Parathyroid adenoma (tissue), 2 donors: ENCODE measurements around the gene PNKP.

Experiments used
- H2AFZ ChIP-seq: fragments of 300-600 bp; sonication (generic); one replicate; pipeline ENCODE4 v1.7.0; 2017; ENCODE audit warnings: antibody characterized with exemption, mild to moderate bottlenecking
- H3K27ac ChIP-seq: fragments of 300-600 bp; sonication (generic); one replicate; pipeline ENCODE4 v1.7.0; 2017
- H3K27me3 ChIP-seq: fragments of 300-600 bp; sonication (generic); one replicate; pipeline ENCODE4 v1.7.0; 2017; ENCODE audit warnings: low read length; ENCODE audit not compliant: control insufficient read depth, insufficient read depth
- H3K36me3 ChIP-seq: fragments of 300-600 bp; sonication (generic); one replicate; pipeline ENCODE4 v1.7.0; 2017; ENCODE audit warnings: low read length; ENCODE audit not compliant: control insufficient read depth, insufficient read depth
- H3K4me1 ChIP-seq: fragments of 300-600 bp; sonication (generic); one replicate; pipeline ENCODE4 v1.7.0; 2017; ENCODE audit warnings: control low read depth
- H3K4me2 ChIP-seq: fragments of 300-600 bp; sonication (generic); one replicate; pipeline ENCODE4 v1.7.0; 2017; ENCODE audit warnings: low read length
- H3K4me3 ChIP-seq: fragments of 300-600 bp; sonication (generic); one replicate; pipeline ENCODE4 v1.7.0; 2017; ENCODE audit warnings: low read depth, low read length
- H3K79me2 ChIP-seq: fragments of 300-600 bp; sonication (generic); one replicate; pipeline ENCODE4 v1.7.0; 2017; ENCODE audit warnings: control low read depth
- H3K9ac ChIP-seq: fragments of 300-600 bp; sonication (generic); one replicate; pipeline ENCODE4 v1.7.0; 2017; ENCODE audit warnings: mild to moderate bottlenecking
- H3K9me3 ChIP-seq: fragments of 300-600 bp; sonication (generic); one replicate; pipeline ENCODE4 v1.7.0; 2017; ENCODE audit warnings: low read length; ENCODE audit not compliant: control insufficient read depth
- CTCF ChIP-seq: fragments of 300-600 bp; sonication (generic); IDR thresholded peaks from one replicate; pipeline ENCODE4 v1.7.0; 2017; ENCODE audit warnings: antibody characterized with exemption, mild to moderate bottlenecking
- donor health status: primary hyperparathyroidism.

PNKP gene

DNA sequence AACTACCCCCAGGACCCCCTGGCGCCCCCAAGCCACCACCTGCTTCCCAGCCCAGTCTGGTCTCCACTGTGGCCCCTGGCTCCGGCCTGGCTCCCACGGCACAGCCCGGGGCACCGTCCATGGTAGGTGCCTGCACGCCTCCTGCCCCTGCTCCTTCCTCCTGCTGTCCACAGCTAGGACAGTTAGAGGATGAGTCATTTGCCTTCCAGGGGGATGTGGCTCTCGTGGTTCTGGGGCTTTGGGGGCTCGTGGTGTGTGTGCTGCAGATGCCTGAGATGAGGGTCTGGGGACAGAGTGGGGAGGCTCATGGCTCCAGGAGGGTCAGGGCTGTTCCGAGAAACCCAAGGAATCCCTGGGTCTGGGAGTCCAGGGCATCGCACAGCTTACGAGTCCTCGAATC, 36.6 kb downstream of the PNKP start:
- TF ChIP-seq CTCF = no peak
- Histone ChIP-seq H3K27me3 (no peaks in the 10 kb centered on the region), H3K9ac (no peak overlapping the region), H3K4me2 (no peak overlapping the region), H3K79me2 (peaks cover 7% of the 10 kb centered on the region), H3K4me3 (no peak overlapping the region), H3K9me3 (no peaks in the 10 kb centered on the region), H3K36me3 (no peaks in the 10 kb centered on the region), H2AFZ (no peak overlapping the region), H3K27ac (no peak overlapping the region), H3K4me1 (no peaks in the 10 kb centered on the region)

- H2AFZ ChIP-seq = no peak overlapping the region
- TF ChIP-seq CTCF = no peak
- H3K4me1 ChIP-seq = no peaks in the 10 kb centered on the region
- H3K4me3 ChIP-seq = no peak overlapping the region
- no peaks in the 10 kb centered on the region for H3K36me3 ChIP-seq
- H3K9ac ChIP-seq = no peak overlapping the region
- no peaks in the 10 kb centered on the region for H3K9me3 ChIP-seq
- peaks cover 13% of the 10 kb centered on the region for H3K79me2 ChIP-seq
- no peaks in the 10 kb centered on the region for H3K27me3 ChIP-seq
- no peak overlapping the region for H3K4me2 ChIP-seq
- no peak overlapping the region for H3K27ac ChIP-seq
These were observed 37.7 kb downstream of the PNKP start for GRCh38 chr19:49829721-49830120.

- no peak overlapping the region for H3K4me3 ChIP-seq
- H3K4me1 ChIP-seq = no peaks in the 10 kb centered on the region
- H3K9me3 ChIP-seq = no peaks in the 10 kb centered on the region
- no peak overlapping the region for H3K9ac ChIP-seq
- no peaks in the 10 kb centered on the region for H3K27me3 ChIP-seq
- H3K79me2 ChIP-seq = peaks cover 13% of the 10 kb centered on the region
- no peaks in the 10 kb centered on the region for H3K36me3 ChIP-seq
- H3K27ac ChIP-seq = no peak overlapping the region
- H2AFZ ChIP-seq = no peak overlapping the region
- no peak overlapping the region for H3K4me2 ChIP-seq
- TF ChIP-seq CTCF = no peak
These were observed 38.2 kb downstream of the PNKP start for GRCh38 chr19:49829200-49829599.

- H3K4me1 ChIP-seq = no peaks in the 10 kb centered on the region
- no peaks in the 10 kb centered on the region for H3K36me3 ChIP-seq
- H3K27me3 ChIP-seq = no peaks in the 10 kb centered on the region
These were observed 40.3 kb downstream of the PNKP start for GRCh38 chr19:49827034-49827433.

More at GRCh38 chr19:49827034-49827433, 40.3 kb downstream of the PNKP start:
- H2AFZ ChIP-seq = no peak overlapping the region
- no peaks in the 10 kb centered on the region for H3K9me3 ChIP-seq
- TF ChIP-seq CTCF = no peak
- no peak overlapping the region for H3K27ac ChIP-seq
- H3K9ac ChIP-seq = no peak overlapping the region
- no peak overlapping the region for H3K4me2 ChIP-seq
- peaks cover 20% of the 10 kb centered on the region for H3K79me2 ChIP-seq
- H3K4me3 ChIP-seq = no peak overlapping the region
